GM21447 (cell line): ENCODE results near the gene ZNF784.

ENCODE experiments used
- ATAC-seq: cut with Tn5 transposase; IDR thresholded peaks from one replicate; pipeline ENCODE4 v1.9.1; 2021; ENCODE audit not compliant: unreplicated experiment

Gene ZNF784

GRCh38 chr19:55644191-55644833, 19.9 kb upstream of the ZNF784 start:
- ATAC-seq, result no peak

- no peak for ATAC-seq
Measured at GRCh38 chr19:55643887-55644176, 19.5 kb upstream of the ZNF784 start.

GRCh38 chr19:55643003-55643886, 18.9 kb upstream of the ZNF784 start, which contains the start of gene ZNF581:
Gene ZNF581 (plus strand): TSS chr19:55643649. CDS start chr19:55644572, 923 bp downstream.
- ATAC-seq, result peak; percentile 31

GRCh38 chr19:55642153-55643002, 18.0 kb upstream of the ZNF784 start:
- no peak for ATAC-seq

GRCh38 chr19:55641426-55642152, 17.2 kb upstream of the ZNF784 start:
- no peak for ATAC-seq

GRCh38 chr19:55640577-55641425, 16.4 kb upstream of the ZNF784 start, which contains the start of gene ZNF580:
Gene ZNF580 (plus strand): TSS chr19:55641002. CDS start chr19:55642509, 1,507 bp downstream.
- no peak for ATAC-seq

- no peak for ATAC-seq
Measured at GRCh38 chr19:55640043-55640576, 15.7 kb upstream of the ZNF784 start.

GRCh38 chr19:55638864-55639359, 14.5 kb upstream of the ZNF784 start:
- no peak for ATAC-seq

GRCh38 chr19:55637534-55637933, 13.2 kb upstream of the ZNF784 start:
- no peak for ATAC-seq

- ATAC-seq, result no peak
Measured at GRCh38 chr19:55636723-55637122, 12.4 kb upstream of the ZNF784 start.

- no peak for ATAC-seq
Measured at GRCh38 chr19:55635856-55636440, 11.6 kb upstream of the ZNF784 start.

- no peak for ATAC-seq
Measured at GRCh38 chr19:55635334-55635717, 11.0 kb upstream of the ZNF784 start.

- no peak for ATAC-seq
Measured at GRCh38 chr19:55633861-55634260, 9.5 kb upstream of the ZNF784 start.

GRCh38 chr19:55632463-55632834, 8.1 kb upstream of the ZNF784 start:
- no peak for ATAC-seq

- ATAC-seq, result no peak
Measured at GRCh38 chr19:55626350-55626749, 2.0 kb upstream of the ZNF784 start.

GRCh38 chr19:55625004-55625326, 599 bp upstream of the ZNF784 start:
- peak; percentile 7 for ATAC-seq

- no peak for ATAC-seq
Measured at GRCh38 chr19:55623561-55623960, 805 bp downstream of the ZNF784 start.

- ATAC-seq, result no peak
Measured at GRCh38 chr19:55623130-55623529, 1.2 kb downstream of the ZNF784 start.

- no peak for ATAC-seq
Measured at GRCh38 chr19:55622242-55622969, 2.0 kb downstream of the ZNF784 start.
